Peyer's patch (tissue), 4 donors: ENCODE data around the gene URB2. TPM values are rescaled to one million over a fixed set of nuclear protein-coding genes. Genes with fewer than 3 reads are reported as not detected.
"Not testable (repeated sequence)": the region's sequence is repeated elsewhere in the genome, so short reads cannot be mapped to it uniquely, and the experiment has no call there.

Experiments used
- DNase-seq, 3 donors: peaks; one replicate each; pipeline ENCODE4 v3.0.0-alpha.2; 2017 to 2019
- H3K27ac ChIP-seq, 4 donors: fragments of 200-600 bp; sonication (generic); one replicate each; pipeline ENCODE4 v1.5.1; 2016 to 2019
- H3K27me3 ChIP-seq, 2 donors: fragments of 200-600 bp; sonication (generic); one replicate each; pipeline ENCODE4 v1.5.1; 2019
- H3K36me3 ChIP-seq, 3 donors: fragments of 200-600 bp; sonication (generic); one replicate each; pipeline ENCODE4 v1.5.1; 2016 to 2019
- H3K4me1 ChIP-seq, 4 donors: fragments of 200-600 bp; sonication (generic); one replicate each; pipeline ENCODE4 v1.5.1; 2016 to 2019
- H3K4me3 ChIP-seq, 4 donors: fragments of 200-600 bp; sonication (generic); 1 replicate in 3 of 4; 2 replicates in 1 of 4; pipeline ENCODE4 v1.5.1; 2016 to 2019; ENCODE audit warnings: mild to moderate bottlenecking in 1 of 4
- H3K9me3 ChIP-seq, 4 donors: fragments of 200-600 bp; sonication (generic); one replicate each; pipeline ENCODE4 v1.5.1; 2016 to 2019; ENCODE audit warnings: mild to moderate bottlenecking in 1 of 4
- CTCF ChIP-seq, 6 experiments: fragments of 450-650 bp in 4 of 6; fragments of 200-600 bp in 2 of 6; sonication (generic) in 1 of 6; IDR thresholded peaks; one replicate each; pipeline ENCODE4 v1.5.1; 2017 to 2019; ENCODE audit warnings: antibody characterized with exemption in 6 of 6, mild to moderate bottlenecking in 3 of 6, moderate library complexity in 1 of 6
- POLR2A ChIP-seq, 2 donors: fragments of 450-650 bp; IDR thresholded peaks; one replicate each; pipeline ENCODE4 v1.5.1; 2017; ENCODE audit warnings: antibody characterized with exemption in 2 of 2, mild to moderate bottlenecking in 2 of 2, moderate library complexity in 2 of 2
- total RNA-seq, 4 donors: library from RNA; depleted of rRNA; stranded (reverse); fragments of >200 nt; gene quantifications; one replicate each; pipeline ENCODE4 v1.1.0, GENCODE V29; 2016

The URB2 gene
- total RNA-seq, 4 donors from 2014 or later: 3.7 to 10.7 (median 8.3) TPM

- Histone ChIP-seq H3K4me3 (no peak overlapping the region), H3K4me1 (no peaks in the 10 kb centered on the region), H3K36me3 (no peaks in the 10 kb centered on the region), H3K27ac (peak overlapping the region in 2 of 4 donors; percentile 46 to 55), H3K27me3 (no peaks in the 10 kb centered on the region), H3K9me3 (no peaks in the 10 kb centered on the region)
- no peak for TF ChIP-seq POLR2A (IDR thresholded peaks at IDR 0.05)
- DNase-seq: no peak
These were observed 67.3 kb downstream of the URB2 start for GRCh38 chr1:229693129-229693900.

GRCh38 chr1:229694053-229694693, 68.1 kb downstream of the URB2 start:
- no peaks in the 10 kb centered on the region for H3K36me3 ChIP-seq
- peak overlapping the region in 2 of 4 donors; percentile 46 to 55 for H3K27ac ChIP-seq
- H3K4me1 ChIP-seq: no peaks in the 10 kb centered on the region
- no peaks in the 10 kb centered on the region for H3K9me3 ChIP-seq
- TF ChIP-seq POLR2A (IDR thresholded peaks at IDR 0.05) (no peak), CTCF (IDR thresholded peaks at IDR 0.05) (no peak)
- no peaks in the 10 kb centered on the region for H3K27me3 ChIP-seq
- H3K4me3 ChIP-seq: no peak overlapping the region
- peak in 2 of 3 donors; percentile 51 to 72 for DNase-seq

- H3K9me3 ChIP-seq: no peaks in the 10 kb centered on the region
- H3K36me3 ChIP-seq: no peaks in the 10 kb centered on the region
- no peaks in the 10 kb centered on the region for H3K27me3 ChIP-seq
- TF ChIP-seq POLR2A (IDR thresholded peaks at IDR 0.05) (no peak), CTCF (IDR thresholded peaks at IDR 0.05) (no peak)
- H3K4me3 ChIP-seq: no peak overlapping the region
- H3K4me1 ChIP-seq: no peaks in the 10 kb centered on the region
- no peak for DNase-seq
- no peak overlapping the region for H3K27ac ChIP-seq
These were observed 70.3 kb downstream of the URB2 start for GRCh38 chr1:229696385-229696784.

GRCh38 chr1:229699613-229700267, 73.7 kb downstream of the URB2 start:
- no peak for DNase-seq
- TF ChIP-seq CTCF (IDR thresholded peaks at IDR 0.05) (no peak), POLR2A (IDR thresholded peaks at IDR 0.05) (no peak)
- no peaks in the 10 kb centered on the region for H3K4me1 ChIP-seq

GRCh38 chr1:229704157-229704556, 78.1 kb downstream of the URB2 start:
- Histone ChIP-seq H3K36me3 (no peaks in the 10 kb centered on the region), H3K27ac (no peak overlapping the region), H3K4me1 (no peaks in the 10 kb centered on the region), H3K9me3 (peaks cover 0 to 3% (median 0%) of the 10 kb centered on the region in 4 donors), H3K27me3 (no peaks in the 10 kb centered on the region), H3K4me3 (no peak overlapping the region)
- TF ChIP-seq CTCF (IDR thresholded peaks at IDR 0.05) (no peak), POLR2A (IDR thresholded peaks at IDR 0.05) (no peak)
- DNase-seq: no peak

More at GRCh38 chr1:229699613-229700267, 73.7 kb downstream of the URB2 start:
- no peak overlapping the region for H3K4me3 ChIP-seq
- H3K36me3 ChIP-seq: no peaks in the 10 kb centered on the region
- H3K27me3 ChIP-seq: no peaks in the 10 kb centered on the region
- H3K9me3 ChIP-seq: no peaks in the 10 kb centered on the region
- no peak overlapping the region for H3K27ac ChIP-seq

- not testable (repeated sequence) for H3K4me3 ChIP-seq, H3K9me3 ChIP-seq, DNase-seq, H3K36me3 ChIP-seq, H3K27me3 ChIP-seq, H3K27ac ChIP-seq, H3K4me1 ChIP-seq
These were observed 79.1 kb downstream of the URB2 start for GRCh38 chr1:229705152-229705551.

- not testable (repeated sequence) for H3K27ac ChIP-seq, H3K27me3 ChIP-seq, DNase-seq, H3K36me3 ChIP-seq, H3K9me3 ChIP-seq, H3K4me3 ChIP-seq, H3K4me1 ChIP-seq
These were observed 81.1 kb downstream of the URB2 start for GRCh38 chr1:229707127-229707526.
